Small intestine (tissue), 7 donors: ENCODE data around the gene GHR. TPM values are rescaled to one million over a fixed set of nuclear protein-coding genes. Genes with fewer than 3 reads are reported as not detected.
A peak's percentile ranks its signal among the peaks of the same experiment; 100 is the strongest.

Experiments
- DNase-seq, 2 donors: peaks; one replicate each; pipeline versions ENCODE4 v3.0.0 to v3.0.0-alpha.2; 2013
- FAIRE-seq: peaks from 2 replicates; lab custom pipeline; 2012; peaks lifted over from hg19 to GRCh38; lab: Jason Lieb, UNC
- H3K27ac ChIP-seq, 3 donors: one replicate each; pipeline ENCODE4 v1.5.1; 2013; ENCODE audit warnings: low read length in 2 of 3, mild to moderate bottlenecking in 2 of 3, control low read depth in 1 of 3, inconsistent platforms in 1 of 3, low read depth in 1 of 3, moderate library complexity in 1 of 3
- H3K27me3 ChIP-seq, 3 donors: one replicate each; pipeline ENCODE4 v1.6.1; 2013; ENCODE audit warnings: low read length in 3 of 3, inconsistent platforms in 1 of 3; ENCODE audit not compliant: control insufficient read depth in 3 of 3, insufficient read depth in 3 of 3
- H3K36me3 ChIP-seq, 3 donors: one replicate each; pipeline ENCODE4 v1.6.1; 2013; ENCODE audit warnings: low read length in 3 of 3, inconsistent platforms in 1 of 3, low read depth in 1 of 3, mild to moderate bottlenecking in 1 of 3, moderate library complexity in 1 of 3; ENCODE audit not compliant: control insufficient read depth in 3 of 3, insufficient read depth in 2 of 3
- H3K4me1 ChIP-seq, 3 donors: one replicate each; pipeline ENCODE4 v1.6.1; 2013; ENCODE audit warnings: low read length in 2 of 3, inconsistent platforms in 1 of 3, low read depth in 1 of 3, mild to moderate bottlenecking in 1 of 3, moderate library complexity in 1 of 3; ENCODE audit not compliant: control insufficient read depth in 3 of 3, insufficient read depth in 2 of 3
- H3K4me3 ChIP-seq, 3 donors: one replicate each; pipeline ENCODE4 v1.5.1; 2013; ENCODE audit warnings: low read length in 3 of 3, control low read depth in 1 of 3, inconsistent platforms in 1 of 3, low read depth in 1 of 3, mild to moderate bottlenecking in 1 of 3, moderate library complexity in 1 of 3
- H3K9me3 ChIP-seq, 2 donors: one replicate each; pipeline ENCODE4 v1.6.1; 2013; ENCODE audit warnings: low read depth in 1 of 2, low read length in 1 of 2; ENCODE audit not compliant: control insufficient read depth in 2 of 2, insufficient read depth in 1 of 2
- WGBS, 3 donors: extraction: QIAGEN DNeasy Blood & Tissue Kit; methylation state at CpG; one replicate each; pipeline ENCODE4 v1.1.7; 2013; 5-methylcytosine and 5-hydroxymethylcytosine counted together
- polyA plus RNA-seq, 4 donors: library from polyadenylated mRNA; stranded (reverse) in 3 of 4; unstranded in 1 of 4; fragments of 200-250 nt in 3 of 4; fragments of 120-200 nt in 1 of 4; gene quantifications; one replicate each; pipeline versions ENCODE4 v1.2.1 to v1.2.3, GENCODE V29; 2013
- donor health status: healthy with polysubstance abuse.
- donor health status: control.
- donor health status: control.
- donor health status: Bipolar disorder and iron deficiency.
- donor health status: healthy.

Gene GHR
- polyA plus RNA-seq, 4 donors, result 0.22 to 14.8 (median 1.4) TPM

GRCh38 chr5:42429694-42430093 is 6.5 kb downstream of the GHR start:
- FAIRE-seq, result no peak
- WGBS, 3 donors, result 32 to 69% (median 53%) methylated on average over 1 of the region's 1 CpG
- peaks cover 0 to 5% (median 0%) of the 10 kb centered on the region in 3 donors for H3K4me1 ChIP-seq

GRCh38 chr5:42434047-42434724 is 10.9 kb downstream of the GHR start:
- Histone ChIP-seq H3K4me1 (peaks cover 0 to 6% (median 0%) of the 10 kb centered on the region in 3 donors), H3K36me3 (no peaks in the 10 kb centered on the region), H3K27me3 (no peaks in the 10 kb centered on the region), H3K4me3 (no peak overlapping the region), H3K9me3 (peaks cover 0 to 2% of the 10 kb centered on the region in 2 donors), H3K27ac (no peak overlapping the region)
- DNase-seq, result no peak
- no peak for FAIRE-seq

More at GRCh38 chr5:42429694-42430093, 6.5 kb downstream of the GHR start:
- DNase-seq, result no peak
- Histone ChIP-seq H3K27me3 (peaks cover 0 to 6% (median 2%) of the 10 kb centered on the region in 3 donors), H3K4me3 (no peak overlapping the region), H3K36me3 (no peaks in the 10 kb centered on the region), H3K27ac (no peak overlapping the region), H3K9me3 (peaks cover 0 to 3% of the 10 kb centered on the region in 2 donors)

DNA sequence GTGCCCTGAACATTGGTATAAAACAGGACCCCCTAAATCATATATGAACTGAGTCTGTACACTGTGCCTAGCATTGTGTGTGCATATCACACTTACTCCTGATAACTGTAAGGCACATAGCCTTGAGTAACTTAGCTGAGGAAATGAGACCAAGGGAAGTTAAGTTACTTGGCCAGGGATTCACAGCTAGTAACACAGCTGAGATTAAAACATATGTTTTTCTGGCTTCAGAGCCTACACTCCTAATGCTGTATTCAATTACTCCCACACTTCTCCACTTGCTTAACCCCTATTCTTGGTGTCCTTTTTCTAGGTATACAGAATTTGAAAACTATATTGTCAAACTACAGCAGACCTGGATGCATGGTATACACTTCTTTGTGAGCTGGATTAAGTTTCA is 12.8 kb downstream of the GHR start:
- H3K27ac ChIP-seq, result no peak overlapping the region
- FAIRE-seq (no peak), DNase-seq (no peak)
- no peaks in the 10 kb centered on the region for H3K27me3 ChIP-seq
- H3K9me3 ChIP-seq, result peaks cover 0 to 2% of the 10 kb centered on the region in 2 donors
- H3K4me1 ChIP-seq, result peaks cover 0 to 6% (median 0%) of the 10 kb centered on the region in 3 donors
- H3K4me3 ChIP-seq, result no peak overlapping the region
- no peaks in the 10 kb centered on the region for H3K36me3 ChIP-seq

DNA sequence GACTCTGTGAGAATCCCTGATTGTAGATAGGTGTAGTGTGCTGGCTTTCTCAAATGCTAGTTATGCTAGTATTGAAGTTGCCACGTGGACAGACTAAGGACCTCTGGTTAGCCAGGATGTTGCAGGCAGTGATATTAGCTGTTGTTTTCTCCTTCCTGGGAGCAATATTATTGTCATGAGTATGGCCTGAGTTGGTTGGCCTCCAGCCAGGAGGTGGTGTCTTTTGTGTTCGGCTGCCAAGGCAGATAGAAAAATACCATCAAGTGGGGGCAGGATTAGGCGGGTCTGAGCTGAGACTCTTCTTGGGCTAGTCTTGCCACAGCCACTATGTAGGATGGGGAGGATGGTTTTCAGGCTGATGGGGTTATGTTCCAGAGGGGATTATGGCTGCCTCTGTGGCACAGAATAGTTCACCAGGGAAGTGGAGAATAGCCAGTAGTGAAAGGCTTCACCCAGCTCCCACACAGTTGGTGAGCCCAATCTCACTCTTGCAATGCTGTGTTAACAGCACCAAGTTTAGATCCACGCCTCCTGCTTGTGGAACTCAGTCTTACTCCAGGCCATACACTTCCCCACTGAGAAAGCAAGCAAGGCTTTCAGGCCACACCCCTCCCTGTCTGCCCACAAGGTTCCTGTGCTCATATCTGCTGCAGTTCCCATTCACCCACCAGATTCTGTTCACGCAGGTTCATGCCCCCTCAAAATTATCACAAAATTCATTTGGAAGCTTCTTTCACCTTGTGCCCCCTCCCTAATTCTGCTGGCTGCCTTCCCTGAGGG is 31.2 kb downstream of the GHR start:
- 66 to 80% (median 68%) methylated on average over 5 of the region's 5 CpGs for WGBS, 3 donors
- Histone ChIP-seq H3K27me3 (no peaks in the 10 kb centered on the region), H3K4me1 (no peaks in the 10 kb centered on the region), H3K36me3 (no peaks in the 10 kb centered on the region), H3K27ac (no peak overlapping the region), H3K9me3 (peaks cover 0 to 21% of the 10 kb centered on the region in 2 donors), H3K4me3 (no peak overlapping the region)
- FAIRE-seq (no peak), DNase-seq (no peak)

DNA sequence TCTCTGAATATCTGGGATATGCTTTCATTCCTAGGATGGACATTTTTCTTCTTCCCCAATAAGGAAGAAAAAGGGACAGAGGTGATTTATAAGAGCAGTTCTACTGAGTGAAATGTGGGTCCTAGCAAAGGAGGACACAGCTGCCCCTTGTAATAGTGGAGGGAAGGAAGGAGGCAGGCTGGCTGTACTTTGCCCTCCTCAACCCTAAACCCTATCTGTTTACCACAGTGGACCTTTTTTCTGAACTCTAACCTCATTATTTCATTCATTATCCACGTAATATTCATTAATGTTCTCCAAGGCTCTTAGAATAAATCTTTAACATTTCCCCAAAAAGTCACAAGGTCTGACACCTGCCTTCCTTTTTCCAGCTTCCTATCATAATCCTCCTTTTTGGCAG is 37.8 kb downstream of the GHR start:
- Histone ChIP-seq H3K36me3 (no peaks in the 10 kb centered on the region), H3K27ac (no peak overlapping the region), H3K4me3 (no peak overlapping the region), H3K9me3 (no peaks in the 10 kb centered on the region), H3K4me1 (peaks cover 0 to 4% (median 4%) of the 10 kb centered on the region in 3 donors), H3K27me3 (no peaks in the 10 kb centered on the region)
- DNase-seq (no peak), FAIRE-seq (no peak)
- 0 to 33% (median 18%) methylated on average over 1 of the region's 1 CpG for WGBS, 3 donors

DNA sequence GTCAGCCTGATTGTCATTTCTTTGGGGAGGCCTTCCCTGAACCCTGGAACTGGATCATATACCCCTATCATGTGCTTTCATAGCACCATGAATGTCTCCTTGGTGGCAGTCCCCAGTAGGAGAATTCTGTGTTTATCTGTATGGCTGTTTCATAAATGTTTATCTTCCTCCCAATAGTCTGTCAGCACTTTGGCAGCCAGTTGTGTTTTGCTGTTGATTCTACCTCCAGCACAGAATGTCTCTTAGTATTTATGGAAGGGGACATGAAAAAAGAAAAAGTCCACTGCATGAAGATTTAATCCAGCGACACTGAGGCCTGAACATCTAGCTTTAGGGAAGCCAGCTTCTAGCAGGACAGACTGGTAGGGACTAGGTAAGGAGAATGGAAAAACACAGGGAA is 38.3 kb downstream of the GHR start:
- H3K27me3 ChIP-seq, result no peaks in the 10 kb centered on the region
- 78 to 94% (median 82%) methylated on average over 1 of the region's 1 CpG for WGBS, 3 donors
- H3K4me3 ChIP-seq, result no peak overlapping the region

GRCh38 chr5:42462083-42462482 is 38.8 kb downstream of the GHR start:
- 63 to 90% (median 71%) methylated on average over 2 of the region's 2 CpGs for whole genome bisulfite sequencing, 3 donors
- H3K36me3 ChIP-seq, result no peaks in the 10 kb centered on the region
- no peaks in the 10 kb centered on the region for H3K9me3 ChIP-seq
- H3K4me3 ChIP-seq, result no peak overlapping the region
- FAIRE-seq (no peak), DNase-seq (no peak)
- H3K27me3 ChIP-seq, result no peaks in the 10 kb centered on the region
- no peak overlapping the region for H3K27ac ChIP-seq
- H3K4me1 ChIP-seq, result peaks cover 0 to 4% (median 4%) of the 10 kb centered on the region in 3 donors

More for the DNA sequence above, 38.3 kb downstream of the GHR start:
- no peaks in the 10 kb centered on the region for H3K36me3 ChIP-seq
- H3K4me1 ChIP-seq, result peaks cover 0 to 4% (median 4%) of the 10 kb centered on the region in 3 donors
- FAIRE-seq, result no peak
- no peak for DNase-seq
- no peaks in the 10 kb centered on the region for H3K9me3 ChIP-seq
- H3K27ac ChIP-seq, result peak overlapping the region in 1 of 3 donors; percentile 9

DNA sequence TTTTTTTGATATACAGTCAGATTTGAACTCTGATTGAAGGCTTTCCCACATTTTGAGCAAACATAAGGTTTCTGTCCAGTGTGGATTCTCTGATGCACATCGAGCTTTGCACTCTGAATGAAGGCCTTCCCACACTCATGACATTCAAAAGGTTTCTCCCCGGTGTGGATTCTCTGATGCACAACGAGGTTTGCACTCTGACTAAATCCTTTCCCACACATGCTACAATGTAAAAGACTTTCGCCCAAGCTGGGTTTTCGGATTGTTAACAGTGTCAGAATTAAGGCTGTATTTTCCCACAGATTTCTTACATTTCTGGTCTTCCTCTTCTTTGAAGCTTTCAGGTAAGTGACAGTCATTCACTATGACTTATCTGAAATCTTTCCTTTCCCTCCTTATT is 44.3 kb downstream of the GHR start:
- H3K27me3 ChIP-seq, result no peaks in the 10 kb centered on the region
- FAIRE-seq, result no peak
- no peaks in the 10 kb centered on the region for H3K9me3 ChIP-seq
- H3K4me3 ChIP-seq, result no peak overlapping the region
- no peaks in the 10 kb centered on the region for H3K36me3 ChIP-seq
- DNase-seq, result no peak
- no peak overlapping the region for H3K27ac ChIP-seq
- H3K4me1 ChIP-seq, result no peaks in the 10 kb centered on the region
- WGBS, 3 donors, result 80 to 84% (median 80%) methylated on average over 5 of the region's 5 CpGs
